Urothelium cell line (cell line): ENCODE results near the gene SEPHS2.
"Not testable (repeated sequence)": the region's sequence is repeated elsewhere in the genome, so short reads cannot be mapped to it uniquely, and the experiment has no call there.

ENCODE experiments used
- DNase-seq: peaks from one replicate; pipeline ENCODE4 v3.0.0; 2011; ENCODE audit warnings: low spot score, mixed read lengths
- FAIRE-seq: peaks from 2 replicates; lab custom pipeline; 2011; peaks lifted over from hg19 to GRCh38; lab: Jason Lieb, UNC

SEPHS2 gene

DNA sequence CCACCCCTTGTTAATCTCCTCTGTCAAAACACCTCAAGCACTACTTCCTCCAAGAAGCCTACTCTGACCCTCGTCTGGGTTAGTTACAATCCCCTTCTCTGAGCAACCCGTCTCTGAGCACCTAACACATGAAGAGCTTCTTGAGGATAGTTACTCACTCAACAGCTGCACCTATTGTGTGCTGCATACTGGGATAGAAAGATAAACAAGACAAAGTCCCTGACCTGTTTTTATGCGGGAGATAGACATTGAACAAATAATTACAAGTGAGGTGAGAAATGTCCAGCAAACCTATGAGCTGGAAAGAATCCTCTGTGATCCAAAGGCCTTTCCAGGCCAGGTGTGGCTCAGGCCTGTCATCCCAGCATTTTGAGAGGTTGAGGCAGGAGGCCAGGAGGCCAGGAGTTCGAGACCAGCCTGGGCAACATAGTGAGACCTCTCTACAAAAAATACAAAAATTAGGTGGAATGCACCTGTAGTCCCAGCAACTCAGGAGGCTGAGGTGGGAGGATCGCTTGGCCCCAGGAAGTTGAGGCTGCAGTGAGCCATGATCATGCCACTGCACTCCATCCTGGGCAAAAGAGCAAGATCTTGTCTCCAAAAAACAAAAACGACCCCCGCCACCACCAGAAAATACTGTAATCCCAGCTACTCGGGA is 43.8 kb downstream of the SEPHS2 start:
- FAIRE-seq = no peak

DNA sequence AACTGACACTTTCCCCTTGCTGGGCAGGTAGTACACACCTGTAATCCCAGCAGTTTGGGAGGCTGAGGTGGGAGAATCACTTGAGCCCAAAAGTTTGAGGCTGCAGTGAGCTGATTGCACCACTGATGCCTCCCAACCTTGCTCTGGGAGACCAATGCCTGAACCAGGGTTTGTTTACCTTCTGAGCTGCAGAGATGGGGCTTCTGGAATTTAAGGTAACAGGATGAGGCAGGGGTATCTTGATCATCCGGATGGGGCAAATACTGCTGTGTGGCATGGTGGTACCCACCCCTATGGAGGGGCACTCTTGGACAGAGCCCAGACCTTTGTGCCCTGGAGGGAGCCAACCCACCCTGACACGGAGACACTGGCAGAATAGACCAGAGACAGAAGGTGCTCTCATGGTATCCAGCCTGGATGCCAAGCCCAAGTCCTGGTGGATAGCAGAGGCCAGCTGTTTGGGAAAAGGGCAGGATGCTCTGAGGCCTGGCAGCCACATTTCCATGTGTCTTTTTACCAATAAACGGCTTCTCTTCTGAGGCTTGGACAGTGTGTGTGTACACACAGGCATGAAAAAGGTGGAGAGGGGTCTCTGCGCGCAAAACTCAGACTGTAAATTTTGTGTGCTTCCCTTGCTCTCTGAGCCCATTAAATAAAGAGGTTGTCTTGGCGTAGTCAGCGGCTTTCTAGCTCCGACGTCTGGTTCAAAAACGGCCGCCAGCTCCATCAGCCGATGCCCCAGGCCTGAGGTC is 46.1 kb downstream of the SEPHS2 start:
- no peak for DNase-seq
- FAIRE-seq = no peak

More for the DNA sequence above, 43.8 kb downstream of the SEPHS2 start:
- DNase-seq = no peak

DNA sequence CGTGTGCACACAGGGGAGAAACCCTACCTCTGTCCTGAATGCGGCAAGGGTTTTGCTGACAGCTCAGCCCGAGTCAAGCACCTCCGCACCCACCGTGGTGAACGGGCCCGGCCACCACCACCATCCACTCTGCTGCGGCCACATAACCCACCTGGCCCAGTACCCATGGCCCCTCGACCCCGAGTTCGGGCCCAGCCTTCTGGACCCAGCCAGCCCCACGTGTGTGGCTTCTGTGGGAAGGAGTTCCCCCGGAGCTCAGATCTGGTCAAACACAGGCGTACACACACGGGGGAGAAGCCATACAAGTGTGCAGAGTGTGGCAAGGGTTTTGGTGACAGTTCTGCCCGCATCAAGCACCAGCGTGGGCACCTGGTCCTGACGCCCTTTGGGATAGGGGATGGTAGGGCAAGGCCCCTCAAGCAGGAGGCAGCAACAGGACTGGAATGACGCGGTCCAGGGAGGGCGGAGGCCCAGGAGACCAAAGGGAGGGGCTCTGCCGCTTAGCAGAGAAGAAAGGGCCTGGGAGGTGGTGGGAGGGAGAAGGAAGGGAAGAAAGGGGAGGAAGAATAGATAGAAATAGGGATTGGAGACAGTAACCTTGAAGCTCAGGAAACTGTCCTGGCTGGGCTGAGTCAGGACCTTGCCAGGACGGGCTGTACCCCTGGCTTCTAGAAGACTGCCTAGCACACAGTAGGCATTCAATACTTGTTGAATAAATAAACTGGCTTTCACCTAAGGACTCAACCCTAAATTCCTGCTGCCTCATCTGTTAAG is 46.8 kb downstream of the SEPHS2 start:
- FAIRE-seq = no peak
- no peak for DNase-seq

DNA sequence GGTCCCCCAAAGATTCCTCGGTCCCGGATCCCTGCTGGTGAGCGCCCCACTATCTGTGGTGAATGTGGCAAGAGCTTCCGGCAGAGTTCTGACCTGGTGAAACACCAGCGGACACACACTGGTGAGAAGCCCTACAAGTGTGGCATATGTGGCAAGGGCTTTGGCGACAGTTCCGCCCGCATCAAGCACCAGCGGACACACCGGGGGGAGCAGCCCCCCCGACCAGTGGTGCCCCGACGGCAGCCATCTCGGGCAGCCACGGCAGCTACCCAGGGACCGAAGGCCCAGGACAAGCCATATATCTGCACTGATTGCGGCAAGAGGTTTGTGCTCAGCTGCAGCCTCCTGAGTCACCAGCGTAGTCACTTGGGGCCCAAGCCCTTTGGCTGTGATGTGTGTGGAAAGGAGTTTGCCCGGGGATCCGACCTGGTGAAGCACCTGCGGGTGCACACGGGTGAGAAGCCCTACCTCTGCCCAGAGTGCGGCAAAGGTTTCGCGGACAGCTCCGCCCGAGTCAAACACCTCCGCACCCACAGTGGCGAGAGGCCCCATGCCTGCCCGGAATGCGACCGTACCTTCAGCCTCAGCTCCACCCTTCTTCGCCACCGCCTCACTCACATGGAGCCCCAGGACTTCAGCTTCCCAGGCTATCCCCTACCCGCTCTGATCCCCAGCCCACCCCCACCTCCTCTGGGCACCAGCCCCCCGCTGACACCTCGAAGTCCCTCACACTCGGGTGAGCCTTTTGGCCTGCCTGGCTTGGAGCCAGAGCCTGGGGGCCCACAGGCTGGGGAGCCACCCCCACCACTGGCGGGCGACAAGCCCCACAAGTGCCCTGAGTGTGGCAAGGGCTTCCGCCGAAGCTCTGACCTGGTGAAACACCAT is 47.7 kb downstream of the SEPHS2 start:
- FAIRE-seq (no peak), DNase-seq (no peak)

DNA sequence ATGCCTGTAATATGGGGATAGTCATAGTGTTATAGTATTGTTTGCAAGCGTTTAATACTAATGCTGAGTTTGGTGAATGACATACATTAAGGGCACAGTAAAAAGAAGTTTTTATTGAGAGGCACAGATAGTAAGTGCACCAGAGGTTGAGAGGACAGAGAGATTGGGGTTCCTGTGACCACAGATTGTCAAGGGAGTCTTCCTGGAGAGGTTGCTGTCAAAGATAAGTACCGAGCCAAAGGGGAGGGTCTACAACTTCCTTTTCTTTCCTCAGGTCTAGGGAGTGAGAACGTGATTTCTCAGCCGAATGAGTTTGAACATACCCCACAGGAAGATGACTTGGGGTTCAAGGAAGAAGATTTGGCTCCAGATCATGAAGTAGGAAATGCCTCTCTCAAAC is 48.6 kb downstream of the SEPHS2 start:
- no peak for FAIRE-seq
- DNase-seq = no peak

DNA sequence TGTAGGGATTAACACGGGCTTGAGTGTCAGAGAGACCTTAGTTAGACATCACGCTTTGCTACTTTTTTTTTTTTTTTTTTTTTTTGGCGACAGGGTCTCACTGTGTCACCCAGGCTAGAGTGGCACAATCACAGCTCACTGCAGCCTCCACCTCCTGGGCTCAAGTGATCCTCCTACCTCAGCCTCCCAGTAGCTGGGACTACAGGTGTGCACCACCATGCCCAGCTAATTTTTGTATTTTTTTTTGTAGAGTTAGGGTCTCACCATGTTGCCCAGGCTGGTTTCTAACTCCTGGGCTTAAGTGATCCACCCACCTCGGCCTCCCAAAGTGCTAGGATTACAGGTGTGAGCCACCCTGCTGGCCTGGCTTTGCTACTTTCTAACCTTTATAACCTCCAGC is 49.0 kb downstream of the SEPHS2 start:
- not testable (repeated sequence) for FAIRE-seq, DNase-seq

DNA sequence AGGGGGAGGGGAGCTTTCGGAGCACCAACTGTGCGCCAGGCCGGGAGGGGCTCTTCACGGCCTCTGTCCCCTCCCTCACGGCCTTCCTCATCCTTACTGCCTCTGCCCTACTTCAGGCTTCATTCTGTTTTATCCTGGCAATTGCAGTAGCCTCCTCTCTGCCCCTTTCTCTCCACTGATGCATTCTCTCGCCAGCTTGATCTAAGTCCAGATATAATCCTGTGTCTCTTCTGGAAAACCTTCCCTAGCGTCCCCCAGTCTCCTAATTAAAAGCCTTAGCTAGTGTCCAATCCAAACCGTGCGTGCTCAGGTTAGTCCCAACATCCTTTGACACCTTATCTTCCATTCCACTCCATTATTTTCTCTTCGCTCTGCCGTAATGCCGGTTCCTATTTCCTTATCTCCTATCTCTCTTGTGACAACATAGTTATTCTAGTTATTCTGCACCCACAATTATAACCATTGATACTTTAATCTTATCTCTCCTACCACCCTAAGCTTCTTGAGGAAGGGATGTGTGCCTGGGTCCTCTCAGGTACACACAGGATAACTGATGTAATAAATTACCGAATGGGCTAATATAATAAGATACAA is 49.6 kb downstream of the SEPHS2 start:
- DNase-seq (no peak), FAIRE-seq (no peak)

DNA sequence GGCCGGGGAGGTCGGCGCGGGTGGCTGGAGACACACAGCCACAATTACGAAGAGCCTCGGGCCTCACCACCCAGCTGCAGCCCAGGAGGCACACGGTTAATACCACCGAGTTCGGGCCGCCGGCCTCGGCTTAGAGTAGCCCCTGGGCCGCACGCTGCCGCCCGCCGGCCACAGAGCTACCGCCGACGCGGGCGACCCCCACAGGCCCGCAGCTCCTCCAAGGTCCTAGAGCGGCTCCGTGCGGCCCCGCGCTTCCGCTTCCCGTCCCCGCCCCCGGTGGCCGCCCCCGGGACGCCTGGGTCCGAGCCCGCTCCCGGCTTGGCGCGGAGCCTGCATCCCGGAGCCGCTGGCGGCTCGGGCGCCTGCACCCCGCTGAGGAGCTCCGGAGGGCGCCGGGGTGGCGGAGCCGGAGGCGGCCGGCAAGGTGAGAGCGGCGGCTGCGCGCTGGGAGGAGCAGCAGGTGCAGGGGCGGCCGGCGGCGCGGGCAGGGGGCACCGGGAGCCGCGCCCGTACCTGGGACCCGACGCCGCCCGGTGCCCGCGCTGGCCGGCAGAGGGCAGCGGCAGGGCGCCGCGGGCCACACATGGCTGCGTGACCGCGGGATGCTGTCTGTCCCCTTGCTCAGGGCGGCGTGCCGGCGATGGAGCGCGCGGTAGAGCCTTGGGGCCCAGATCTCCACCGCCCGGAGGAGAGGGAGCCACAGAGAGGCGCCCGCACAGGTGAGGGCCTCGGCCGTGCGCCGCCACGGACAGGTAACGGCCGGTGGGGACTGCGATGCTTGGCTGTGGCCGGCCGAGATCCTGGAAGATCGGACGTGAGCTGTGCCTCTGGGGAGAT is 50.3 kb downstream of the SEPHS2 start, which contains the start of gene ZNF48:
Gene ZNF48 (plus strand): TSS at position 266 of the 837 bp plus-strand sequence. CDS start 375 bp downstream, at position 641.
- DNase-seq = peak; percentile 78
- no peak for FAIRE-seq

DNA sequence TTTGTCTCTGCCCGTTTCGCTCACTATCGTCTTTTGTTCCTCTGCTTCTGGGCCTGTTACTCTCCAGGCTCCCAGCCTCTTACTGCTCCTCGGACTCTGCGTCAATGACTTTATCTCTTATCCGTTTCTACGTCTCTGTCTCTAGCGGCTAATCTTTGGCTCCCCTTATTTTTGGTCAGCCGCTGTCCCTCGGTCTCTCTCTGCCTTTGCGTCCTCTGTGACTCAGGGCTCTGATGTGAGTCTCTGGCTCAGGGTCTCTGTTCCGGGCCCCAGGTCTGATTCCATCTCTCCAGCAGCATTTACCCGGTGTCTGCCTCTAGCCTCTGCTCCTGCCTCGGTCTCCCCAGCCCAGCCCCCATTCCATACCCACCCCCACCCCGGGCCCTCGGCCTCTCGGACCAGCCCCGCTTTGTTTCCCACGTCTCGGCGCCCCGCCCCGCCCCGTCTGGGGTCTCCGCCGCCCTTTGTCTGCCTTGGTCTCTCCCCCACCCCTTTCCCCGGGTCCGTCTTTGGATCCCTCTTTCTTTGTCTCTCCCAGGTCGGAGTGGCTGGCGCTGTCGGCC is 51.0 kb downstream of the SEPHS2 start:
- peak; percentile 21 for DNase-seq
- FAIRE-seq = no peak
